Heart left ventricle (tissue), 16 donors: ENCODE results near the gene ILDR1. TPM values are rescaled to one million over a fixed set of nuclear protein-coding genes. Genes with fewer than 3 reads are reported as not detected.

Experiments
- ATAC-seq, 4 donors: fragments of 200-7000 bp; cut with Tn5 transposase; one replicate each; pipeline ENCODE4 v1.9.1; 2020 to 2022; ENCODE audit warnings: moderate library complexity in 4 of 4, mild to moderate bottlenecking in 3 of 4, moderate number of reproducible peaks in 1 of 4
- DNase-seq, 5 donors: peaks; one replicate each; pipeline ENCODE4 v3.0.0-alpha.2; 2020
- H3K27ac ChIP-seq, 12 donors: fragments of 200-600 bp; sonication (generic) in 4 of 12; one replicate each; pipeline versions ENCODE4 v1.5.0 to v1.8.0; 2016 to 2022; ENCODE audit warnings: mild to moderate bottlenecking in 2 of 12
- H3K27me3 ChIP-seq, 9 donors: fragments of 200-600 bp; sonication (generic) in 2 of 9; one replicate each; pipeline versions ENCODE4 v1.5.1 to v1.8.0; 2016 to 2022; ENCODE audit warnings: mild to moderate bottlenecking in 3 of 9
- H3K36me3 ChIP-seq, 9 donors: fragments of 200-600 bp; sonication (generic) in 2 of 9; one replicate each; pipeline versions ENCODE4 v1.5.0 to v1.8.0; 2018 to 2022; ENCODE audit warnings: mild to moderate bottlenecking in 2 of 9
- H3K4me1 ChIP-seq, 12 donors: fragments of 200-600 bp; sonication (generic) in 4 of 12; one replicate each; pipeline versions ENCODE4 v1.5.0 to v1.8.0; 2016 to 2022; ENCODE audit warnings: mild to moderate bottlenecking in 3 of 12
- H3K4me3 ChIP-seq, 12 donors: fragments of 200-600 bp; sonication (generic) in 4 of 12; one replicate each; pipeline versions ENCODE4 v1.5.0 to v1.8.0; 2017 to 2022; ENCODE audit warnings: mild to moderate bottlenecking in 9 of 12, moderate library complexity in 4 of 12
- H3K9me3 ChIP-seq, 12 donors: fragments of 200-600 bp; sonication (generic) in 4 of 12; one replicate each; pipeline versions ENCODE4 v1.5.0 to v1.8.0; 2016 to 2022; ENCODE audit warnings: mild to moderate bottlenecking in 1 of 12
- CTCF ChIP-seq, 12 donors: fragments of 200-600 bp; sonication (generic) in 4 of 12; IDR thresholded peaks; one replicate each; pipeline versions ENCODE4 v1.5.0 to v1.8.0; 2018 to 2022; ENCODE audit warnings: antibody characterized with exemption in 12 of 12, mild to moderate bottlenecking in 5 of 12
- POLR2A ChIP-seq, 2 donors: fragments of 450-650 bp; IDR thresholded peaks; one replicate each; pipeline ENCODE4 v1.6.1; 2017; ENCODE audit warnings: antibody characterized with exemption in 2 of 2, mild to moderate bottlenecking in 2 of 2, moderate library complexity in 2 of 2
- WGBS, 4 donors: extraction: QIAGEN DNeasy Blood & Tissue Kit in 2 of 4; methylation state at CpG; one replicate each; pipeline versions ENCODE4 v1.1.5 to v1.1.7; 2013 to 2018; 5-methylcytosine and 5-hydroxymethylcytosine counted together
- intact Hi-C, 10 donors: fragments of 100-400 bp; cut with DNase I; formaldehyde crosslinking; loops; one replicate each; pipeline versions ENCODE4 v1.11.1 to v1.14.2; 2022
- polyA plus RNA-seq, 2 donors: library from polyadenylated mRNA; stranded (reverse); fragments of 200-250 nt; gene quantifications; one replicate each; pipeline ENCODE4 v1.2.3, GENCODE V29; 2013
- total RNA-seq, 9 donors: library from RNA; depleted of rRNA in 2 of 9; stranded (reverse); fragments of >200 nt in 2 of 9; fragmentation: NEBNext Ultra II Directional in 3 of 9; extraction: Animal tissue kit (Norgen Biotek cat#: 25700) in 3 of 9; gene quantifications; one replicate each; pipeline versions ENCODE4 v1.1.0 to v1.2.4, GENCODE V29; 2016 to 2023
- donor health status: ischemic (EF 13 %, LVEDD 7.1; RV severe dilation, severe dysfunction).
- donor health status: healthy with polysubstance abuse.
- donor health status: DM: no; HTN: yes; CAD: no.
- donor health status: DM: no; HTN: no; CAD: no.
- donor health status: ischemic (EF 25% LVEDD 6.9; RV normal size, moderate dysfunction).
- donor health status: ischemic (EF 25% LVEDD 5.7; RV mildly dilated, moderate dysfunction).
- donor health status: healthy.
- donor health status: DM: yes; HTN: yes; CAD: no.
- donor health status: ischemic (EF 35%, LVEDD 5.7; RV mildly dilated, moderate dysfunction).
- donor health status: nonischemic (EF 11% LVEDD 7.7; RV severe dilation, severe dysfunction).
- donor health status: DM: yes; HTN: yes; CAD: no.
- donor health status: PGD.
- donor health status: ischemic (EF 29% LVEDD 5.4; RV normal size, mild dysfunction).
- donor health status: nonischemic (EF 23%, LVEDD 6.1; RV moderate dilation, normal function).

Gene ILDR1
- total and polyA plus RNA-seq, 11 donors: 0.18 to 0.24 (median 0.20) TPM; not detected in 8

GRCh38 chr3:121980450-121980796 lies 41.6 kb downstream of the ILDR1 start:
- peaks cover 0 to 15% (median 0%) of the 10 kb centered on the region in 12 donors for H3K4me1 ChIP-seq
- WGBS, 4 donors: 72 to 84% (median 81%) methylated on average over 5 of the region's 5 CpGs

GRCh38 chr3:121979734-121980449 lies 42.2 kb downstream of the ILDR1 start:
- H3K27ac ChIP-seq: no peak overlapping the region
- intact Hi-C loops: no loop called here
- TF ChIP-seq POLR2A (IDR thresholded peaks at IDR 0.05): no peak
- no peak for TF ChIP-seq CTCF (IDR thresholded peaks at IDR 0.05)
- H3K27me3 ChIP-seq: no peaks in the 10 kb centered on the region
- no peaks in the 10 kb centered on the region for H3K36me3 ChIP-seq
- ATAC-seq: no peak
- DNase-seq: no peak
- H3K4me3 ChIP-seq: no peak overlapping the region
- peaks cover 0 to 10% (median 0%) of the 10 kb centered on the region in 12 donors for H3K4me1 ChIP-seq
- H3K9me3 ChIP-seq: peaks cover 0 to 26% (median 14%) of the 10 kb centered on the region in 12 donors

More at GRCh38 chr3:121980450-121980796, 41.6 kb downstream of the ILDR1 start:
- DNase-seq (no peak), ATAC-seq (no peak)
- H3K9me3 ChIP-seq: peaks cover 0 to 24% (median 10%) of the 10 kb centered on the region in 12 donors
- no peak overlapping the region for H3K27ac ChIP-seq
- no peak overlapping the region for H3K4me3 ChIP-seq
- intact Hi-C loops: no loop called here
- no peaks in the 10 kb centered on the region for H3K36me3 ChIP-seq
- H3K27me3 ChIP-seq: no peaks in the 10 kb centered on the region
- TF ChIP-seq POLR2A (IDR thresholded peaks at IDR 0.05): no peak
- no peak for TF ChIP-seq CTCF (IDR thresholded peaks at IDR 0.05)

GRCh38 chr3:121979246-121979645 lies 42.8 kb downstream of the ILDR1 start:
- no peaks in the 10 kb centered on the region for H3K36me3 ChIP-seq
- DNase-seq (no peak), ATAC-seq (no peak)
- H3K9me3 ChIP-seq: peaks cover 0 to 31% (median 15%) of the 10 kb centered on the region in 12 donors
- no peak overlapping the region for H3K27ac ChIP-seq
- intact Hi-C loops: no loop called here
- H3K4me3 ChIP-seq: no peak overlapping the region
- H3K27me3 ChIP-seq: no peaks in the 10 kb centered on the region
- WGBS, 4 donors: 66 to 84% (median 74%) methylated on average over 2 of the region's 2 CpGs
- TF ChIP-seq POLR2A (IDR thresholded peaks at IDR 0.05): no peak
- no peak for TF ChIP-seq CTCF (IDR thresholded peaks at IDR 0.05)
- H3K4me1 ChIP-seq: peaks cover 0 to 7% (median 0%) of the 10 kb centered on the region in 12 donors

- no peak overlapping the region for H3K4me3 ChIP-seq
- 94 to 100% (median 98%) methylated on average over 1 of the region's 1 CpG for WGBS, 4 donors
- TF ChIP-seq POLR2A (IDR thresholded peaks at IDR 0.05) (no peak), CTCF (IDR thresholded peaks at IDR 0.05) (no peak)
- intact Hi-C loops: no loop called here
- ATAC-seq: no peak
- peaks cover 0 to 16% (median 3%) of the 10 kb centered on the region in 12 donors for H3K9me3 ChIP-seq
- no peaks in the 10 kb centered on the region for H3K27me3 ChIP-seq
- H3K36me3 ChIP-seq: no peaks in the 10 kb centered on the region
- DNase-seq: no peak
- H3K27ac ChIP-seq: no peak overlapping the region
- H3K4me1 ChIP-seq: peaks cover 0 to 7% (median 0%) of the 10 kb centered on the region in 12 donors
These were observed 45.3 kb downstream of the ILDR1 start for GRCh38 chr3:121976727-121977126.
